Endothelial cell (in vitro differentiated cells): ENCODE measurements around the gene CSNK2B. TPM values are rescaled to one million over a fixed set of nuclear protein-coding genes. Genes with fewer than 3 reads are reported as not detected.
A peak's percentile ranks its signal among the peaks of the same experiment; 100 is the strongest.

ENCODE experiments used
- DNase-seq: peaks from one replicate; pipeline ENCODE4 v3.0.0; 2021; ENCODE audit warnings: low spot score
- H3K27ac Mint-ChIP-seq: one replicate; pipeline ENCODE4 v1.8.0; 2021; ENCODE audit warnings: mixed read lengths, inconsistent platforms; ENCODE audit not compliant: unreplicated experiment
- H3K27me3 Mint-ChIP-seq: one replicate; pipeline ENCODE4 v1.8.0; 2021; ENCODE audit warnings: mild to moderate bottlenecking, moderate library complexity, mixed read lengths, inconsistent platforms; ENCODE audit not compliant: unreplicated experiment
- H3K36me3 Mint-ChIP-seq: one replicate; pipeline ENCODE4 v1.8.0; 2021; ENCODE audit warnings: mild to moderate bottlenecking, low read depth, mixed read lengths, inconsistent platforms; ENCODE audit not compliant: unreplicated experiment
- H3K4me1 Mint-ChIP-seq: one replicate; pipeline ENCODE4 v1.8.0; 2021; ENCODE audit warnings: mild to moderate bottlenecking, mixed read lengths, inconsistent platforms; ENCODE audit not compliant: unreplicated experiment
- H3K4me3 Mint-ChIP-seq: one replicate; pipeline ENCODE4 v1.8.0; 2021; ENCODE audit warnings: mild to moderate bottlenecking, mixed read lengths, inconsistent platforms; ENCODE audit not compliant: unreplicated experiment
- H3K9me3 Mint-ChIP-seq: one replicate; pipeline ENCODE4 v1.8.0; 2021; ENCODE audit warnings: mixed read lengths, inconsistent platforms; ENCODE audit not compliant: unreplicated experiment
- total RNA-seq: library from RNA; stranded (reverse); fragmentation: NEBNext Ultra II Directional; extraction: Animal tissue kit (Norgen Biotek cat#: 25700); gene quantifications from one replicate; pipeline ENCODE4 v1.2.1, GENCODE V29; 2021; ENCODE audit not compliant: unreplicated experiment
- TF ChIP-seq, protein P1 (sequence below): fragments of 200-600 bp; sonication (generic); IDR thresholded peaks from one replicate; pipeline ENCODE4 v1.5.0; 2021; ENCODE audit warnings: antibody characterized with exemption; ENCODE audit not compliant: unreplicated experiment

CSNK2B gene
- total RNA-seq, 1 donor from 2014 or later: 164 TPM

DNA sequence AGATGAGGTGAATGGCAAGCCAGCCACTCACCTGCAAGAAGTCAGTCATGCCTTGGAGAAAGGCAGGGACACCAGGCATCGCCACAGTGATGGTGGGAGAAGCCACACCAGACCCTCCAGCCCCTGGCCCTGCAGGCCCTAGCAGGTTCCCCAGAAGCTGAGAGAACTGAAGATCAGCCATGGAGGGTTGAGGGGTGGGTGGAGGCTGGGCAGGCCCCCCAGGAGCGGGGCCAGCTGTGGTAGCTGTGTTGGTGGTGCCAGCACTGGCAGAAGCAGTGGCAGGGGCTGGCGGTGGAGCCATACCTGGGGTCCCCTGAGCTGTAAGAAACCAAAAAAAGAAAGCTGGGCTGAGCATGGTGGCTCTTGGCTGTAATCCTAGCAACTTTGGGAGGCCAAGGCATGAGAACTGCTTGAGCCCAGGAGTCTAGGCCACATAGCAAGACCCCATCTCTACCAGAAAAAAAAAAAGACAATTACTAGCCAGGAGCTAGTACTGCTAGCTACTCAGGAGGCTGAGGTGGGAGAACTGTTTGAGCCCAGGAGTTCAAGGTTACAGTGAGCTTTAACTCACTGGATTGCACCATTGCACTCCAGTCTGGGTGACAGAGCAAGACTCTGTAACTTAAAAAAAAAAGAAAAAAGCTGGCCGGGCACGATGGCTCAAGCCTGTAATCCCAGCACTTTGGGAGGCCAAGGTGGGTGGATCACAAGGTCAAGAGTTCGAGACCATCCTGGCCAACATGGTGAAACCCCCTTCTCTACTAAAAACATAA lies 22.9 kb upstream of the CSNK2B start:
- Mint-ChIP-seq H3K4me3 (no peak overlapping the region), H3K4me1 (peaks cover 2% of the 10 kb centered on the region), H3K27me3 (peaks cover 3% of the 10 kb centered on the region), H3K9me3 (no peaks in the 10 kb centered on the region), H3K27ac (no peak overlapping the region), H3K36me3 (peaks cover 34% of the 10 kb centered on the region)
- TF ChIP-seq, protein P1, sequence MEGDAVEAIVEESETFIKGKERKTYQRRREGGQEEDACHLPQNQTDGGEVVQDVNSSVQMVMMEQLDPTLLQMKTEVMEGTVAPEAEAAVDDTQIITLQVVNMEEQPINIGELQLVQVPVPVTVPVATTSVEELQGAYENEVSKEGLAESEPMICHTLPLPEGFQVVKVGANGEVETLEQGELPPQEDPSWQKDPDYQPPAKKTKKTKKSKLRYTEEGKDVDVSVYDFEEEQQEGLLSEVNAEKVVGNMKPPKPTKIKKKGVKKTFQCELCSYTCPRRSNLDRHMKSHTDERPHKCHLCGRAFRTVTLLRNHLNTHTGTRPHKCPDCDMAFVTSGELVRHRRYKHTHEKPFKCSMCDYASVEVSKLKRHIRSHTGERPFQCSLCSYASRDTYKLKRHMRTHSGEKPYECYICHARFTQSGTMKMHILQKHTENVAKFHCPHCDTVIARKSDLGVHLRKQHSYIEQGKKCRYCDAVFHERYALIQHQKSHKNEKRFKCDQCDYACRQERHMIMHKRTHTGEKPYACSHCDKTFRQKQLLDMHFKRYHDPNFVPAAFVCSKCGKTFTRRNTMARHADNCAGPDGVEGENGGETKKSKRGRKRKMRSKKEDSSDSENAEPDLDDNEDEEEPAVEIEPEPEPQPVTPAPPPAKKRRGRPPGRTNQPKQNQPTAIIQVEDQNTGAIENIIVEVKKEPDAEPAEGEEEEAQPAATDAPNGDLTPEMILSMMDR: no peak
- no peak for DNase-seq

DNA sequence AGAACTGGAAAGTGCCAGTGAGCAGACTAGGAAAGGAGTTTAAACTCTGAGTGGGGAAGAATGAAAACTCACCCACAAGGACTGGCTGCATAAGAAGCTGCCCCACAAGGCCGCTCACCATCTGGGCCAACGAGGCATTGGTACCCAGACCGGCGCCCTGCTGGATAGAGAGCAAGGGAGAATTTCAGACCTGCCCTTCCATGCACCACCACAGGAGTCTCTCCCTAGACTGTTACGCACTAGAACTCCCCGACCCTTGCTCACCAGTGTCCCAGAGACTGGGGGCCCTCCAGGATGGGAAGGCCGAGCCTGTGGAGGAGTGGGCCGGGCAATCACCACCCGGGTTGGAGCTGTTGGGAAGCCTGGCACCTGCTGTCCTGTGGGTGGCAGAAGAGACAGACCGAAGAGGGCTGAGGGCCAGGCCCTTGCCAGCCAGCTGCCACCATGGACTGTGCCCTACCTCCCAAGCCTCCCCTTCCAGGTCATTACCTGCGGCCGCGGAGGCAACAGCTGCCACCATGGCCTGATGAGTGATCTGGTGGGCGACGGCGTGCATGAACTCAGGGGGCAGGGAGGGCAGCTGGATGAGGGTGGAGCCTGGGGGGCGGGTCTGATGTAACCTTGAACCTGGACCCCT lies 21.9 kb upstream of the CSNK2B start:
- Mint-ChIP-seq H3K27me3 (no peaks in the 10 kb centered on the region), H3K27ac (no peak overlapping the region), H3K4me1 (peaks cover 2% of the 10 kb centered on the region), H3K4me3 (no peak overlapping the region), H3K36me3 (peaks cover 37% of the 10 kb centered on the region), H3K9me3 (no peaks in the 10 kb centered on the region)
- DNase-seq: no peak
- TF ChIP-seq, protein P1: no peak

DNA sequence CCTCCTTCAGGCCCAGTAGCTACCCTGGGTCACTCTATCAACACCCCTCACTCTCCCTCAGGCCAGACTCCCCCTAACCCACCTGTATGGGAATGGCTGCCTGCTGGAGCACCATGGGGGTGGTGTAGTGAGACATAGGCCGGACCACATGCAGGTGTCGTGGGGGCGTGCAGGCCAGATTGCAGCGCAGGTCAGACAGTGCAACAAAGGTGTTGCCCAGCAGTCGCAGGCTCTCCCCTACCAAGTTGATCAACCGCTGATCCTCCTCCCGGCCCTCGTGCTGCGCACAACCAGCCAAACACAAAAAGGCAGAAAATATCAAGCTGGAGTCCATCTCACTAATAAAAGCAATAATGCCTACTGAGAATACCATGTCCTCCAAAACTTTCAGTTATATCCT lies 20.6 kb upstream of the CSNK2B start:
- H3K27me3 Mint-ChIP-seq: peaks cover 2% of the 10 kb centered on the region
- no peak for DNase-seq
- TF ChIP-seq, protein P1: no peak
- H3K9me3 Mint-ChIP-seq: no peaks in the 10 kb centered on the region
- peak overlapping the region; percentile 79 for H3K4me3 Mint-ChIP-seq
- H3K4me1 Mint-ChIP-seq: peaks cover 4% of the 10 kb centered on the region
- H3K27ac Mint-ChIP-seq: peak overlapping the region; percentile 42
- H3K36me3 Mint-ChIP-seq: peaks cover 40% of the 10 kb centered on the region

- peak overlapping the region; percentile 97 for H3K4me3 Mint-ChIP-seq
- no peaks in the 10 kb centered on the region for H3K9me3 Mint-ChIP-seq
- TF ChIP-seq, protein P1: no peak
- H3K27me3 Mint-ChIP-seq: peaks cover 6% of the 10 kb centered on the region
- H3K4me1 Mint-ChIP-seq: peaks cover 16% of the 10 kb centered on the region
- H3K36me3 Mint-ChIP-seq: peaks cover 20% of the 10 kb centered on the region
- no peak for DNase-seq
- peak overlapping the region; percentile 98 for H3K27ac Mint-ChIP-seq
These were observed 14.2 kb upstream of the CSNK2B start for GRCh38 chr6:31651602-31652191.
